ENCODE results near the gene GLIPR1L2.
"Not testable (repeated sequence)": the region's sequence is repeated elsewhere in the genome, so short reads cannot be mapped to it uniquely, and the experiment has no call there.

The GLIPR1L2 gene

DNA sequence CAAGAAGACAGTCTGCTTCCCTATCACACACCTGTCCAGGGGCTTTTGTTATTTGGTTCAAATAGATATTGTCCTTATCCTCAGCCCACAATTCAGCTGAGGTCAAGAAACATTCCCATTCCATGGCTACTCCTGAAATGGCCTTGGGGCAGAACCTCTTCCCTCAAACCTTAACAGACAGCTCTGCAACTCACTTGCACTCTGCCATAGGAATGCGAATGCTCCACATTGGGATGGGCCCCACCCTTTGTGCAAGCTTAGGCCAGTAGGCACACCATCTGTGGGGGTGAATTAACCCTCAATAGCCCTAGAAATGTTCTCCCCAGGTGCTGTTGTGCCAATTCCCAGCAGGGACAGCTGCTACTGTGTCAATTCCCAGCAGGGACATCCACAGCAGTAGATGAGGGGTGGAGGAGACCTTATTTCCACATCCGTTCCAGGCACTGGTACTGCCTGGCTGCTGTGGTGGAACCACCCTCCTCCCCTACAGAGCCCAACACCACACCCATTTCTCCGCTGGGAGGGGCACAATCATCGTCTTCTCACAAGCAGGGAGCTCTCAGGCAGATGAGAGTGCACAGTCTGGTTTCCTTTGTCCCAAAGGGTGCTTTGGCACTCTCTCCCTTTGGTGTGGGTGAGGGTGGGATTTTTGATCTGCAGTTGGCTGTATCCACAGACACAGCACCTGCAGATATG, 47.3 kb downstream of the GLIPR1L2 start:
- no peak for DNase-seq

DNA sequence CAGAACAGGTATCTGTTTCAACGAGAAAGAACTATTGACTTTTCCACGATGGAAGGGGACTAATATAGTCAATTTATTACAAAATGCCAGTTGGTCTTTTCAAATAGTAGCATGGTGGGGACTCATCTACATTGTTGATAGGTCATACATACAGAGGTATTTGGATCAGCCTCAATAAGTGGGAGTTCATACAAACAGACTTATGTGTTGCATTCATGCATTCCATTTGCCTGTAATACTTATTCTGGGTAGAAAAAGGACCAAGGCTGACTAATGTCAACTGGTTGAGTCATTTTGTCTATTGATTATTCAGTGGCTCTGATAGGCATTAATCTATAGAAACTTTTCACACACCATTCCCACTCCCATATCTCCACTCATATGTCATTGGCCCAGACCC, 48.2 kb downstream of the GLIPR1L2 start:
- DNase-seq = no peak

DNA sequence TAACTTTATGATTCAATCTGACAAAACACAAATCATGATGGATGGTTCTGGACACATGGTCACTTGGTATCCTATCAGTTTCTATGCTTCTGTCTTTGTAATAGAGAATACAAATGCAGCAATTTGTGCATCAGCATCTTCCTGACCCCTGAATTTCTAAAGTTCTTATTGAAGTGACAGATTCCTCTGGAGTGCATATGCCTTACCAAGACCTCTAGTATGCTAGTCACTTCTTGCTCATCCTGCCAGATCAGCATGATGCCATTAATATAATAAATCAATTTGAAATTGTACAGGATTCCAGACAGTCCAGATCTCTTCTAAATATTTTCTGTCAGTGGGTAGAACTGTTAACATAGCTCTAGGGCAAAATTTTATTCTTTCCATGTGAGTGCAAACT, 49.0 kb downstream of the GLIPR1L2 start:
- DNase-seq = no peak

DNA sequence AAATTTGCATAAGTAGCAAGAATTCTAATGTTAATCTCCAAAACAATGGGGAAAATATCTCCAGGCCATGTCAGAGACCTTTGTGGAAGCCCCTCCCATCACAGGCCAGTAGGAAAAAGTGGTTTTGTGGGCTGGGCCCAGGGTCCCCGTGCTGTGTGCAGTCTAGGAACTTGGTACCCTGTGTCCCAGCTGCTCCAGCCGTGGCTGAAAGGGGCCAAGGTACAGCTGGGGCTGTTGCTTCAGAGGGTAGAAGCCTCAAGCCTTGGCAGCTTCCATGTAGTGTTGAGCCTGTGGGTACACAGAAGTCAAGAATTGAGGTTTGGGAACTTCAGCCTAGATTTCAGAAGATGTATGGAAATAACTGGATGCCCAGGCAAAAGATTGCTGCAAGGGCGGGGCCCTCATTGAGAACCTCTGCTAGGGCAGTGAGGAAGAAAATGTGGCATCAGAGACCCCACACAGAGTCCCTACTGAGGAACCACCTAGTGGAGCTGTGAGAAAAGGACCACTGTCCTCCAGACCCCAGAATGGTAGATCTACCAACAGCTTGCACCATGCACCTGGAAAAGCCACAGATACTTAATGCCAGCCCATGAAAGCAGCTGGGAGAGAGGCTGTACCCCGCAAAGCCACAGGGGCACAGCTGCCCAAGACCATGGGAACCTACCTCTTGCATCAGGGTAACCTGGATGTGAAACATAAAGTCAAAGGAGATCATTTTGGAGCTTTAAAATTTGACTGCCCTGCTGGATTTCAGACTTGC, 51.0 kb downstream of the GLIPR1L2 start:
- not testable (repeated sequence) for DNase-seq

DNA sequence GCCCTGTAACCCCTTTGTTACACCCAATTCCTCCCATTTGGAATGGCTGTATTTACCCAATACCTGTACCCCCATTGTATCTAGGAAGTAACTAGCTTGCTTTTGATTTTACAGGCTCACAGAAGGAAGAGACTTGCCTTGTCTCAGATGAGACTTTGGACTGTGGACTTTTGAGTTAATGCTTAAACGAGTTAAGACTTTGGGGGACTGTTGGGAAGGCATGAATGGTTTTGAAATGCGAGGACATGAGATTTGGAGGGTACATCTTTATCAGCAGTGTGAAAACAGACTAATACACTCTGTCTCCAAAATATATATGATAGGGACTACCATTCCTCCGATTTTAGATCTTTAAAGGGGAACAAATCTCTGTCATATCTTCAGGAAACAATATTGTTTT, 51.6 kb downstream of the GLIPR1L2 start:
- DNase-seq = not testable (repeated sequence)

DNA sequence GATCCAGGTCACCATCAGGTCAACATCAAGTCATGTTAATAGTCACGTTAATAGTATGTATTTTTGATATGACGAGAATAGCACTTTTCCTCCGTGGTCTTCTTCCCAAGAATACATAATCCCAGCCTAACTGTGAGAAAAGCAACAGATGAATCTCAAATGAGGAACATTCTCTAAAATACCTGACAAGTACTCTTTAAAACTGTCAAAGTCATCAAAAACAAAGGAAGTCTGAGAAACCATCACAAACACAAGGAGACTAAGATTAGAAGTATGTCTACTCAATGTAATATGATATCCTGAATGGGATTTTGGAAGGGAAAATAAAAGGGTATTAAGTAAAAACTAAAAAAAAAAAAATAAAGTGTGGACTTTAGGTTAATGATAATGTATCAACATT, 52.8 kb downstream of the GLIPR1L2 start:
- DNase-seq = no peak

DNA sequence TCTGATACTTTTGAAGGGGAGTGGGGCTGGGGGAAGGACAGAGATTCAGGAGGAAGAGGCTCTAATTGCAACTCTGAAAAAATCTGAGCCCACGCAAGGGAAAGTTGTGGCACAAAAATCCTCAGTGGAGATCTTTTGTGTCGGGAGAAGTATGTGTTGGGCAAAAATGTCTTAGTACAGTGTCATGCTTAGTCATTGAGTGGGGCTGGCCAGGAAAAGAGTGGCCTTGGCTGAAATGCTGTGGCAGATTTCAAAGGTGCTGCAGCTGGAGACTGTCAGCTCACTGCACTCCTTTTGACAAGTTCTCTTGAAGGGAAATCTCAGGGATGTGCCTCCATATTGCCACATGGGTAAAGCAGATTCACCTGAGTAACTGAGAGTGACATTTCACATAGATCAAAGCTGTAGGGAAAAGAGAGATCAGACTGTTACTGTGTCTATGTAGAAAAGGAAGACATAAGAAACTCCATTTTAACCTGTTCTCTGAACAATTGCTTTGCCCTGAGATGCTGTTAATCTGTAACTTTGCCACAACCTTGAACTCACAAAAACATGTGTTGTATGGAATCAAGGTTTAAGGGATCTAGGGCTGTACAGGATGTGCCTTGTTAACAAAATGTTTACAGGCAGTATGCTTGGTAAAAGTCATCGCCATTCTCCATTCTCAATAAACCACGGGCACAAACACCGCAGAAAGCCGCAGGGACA, 53.7 kb downstream of the GLIPR1L2 start:
- no peak for DNase-seq

DNA sequence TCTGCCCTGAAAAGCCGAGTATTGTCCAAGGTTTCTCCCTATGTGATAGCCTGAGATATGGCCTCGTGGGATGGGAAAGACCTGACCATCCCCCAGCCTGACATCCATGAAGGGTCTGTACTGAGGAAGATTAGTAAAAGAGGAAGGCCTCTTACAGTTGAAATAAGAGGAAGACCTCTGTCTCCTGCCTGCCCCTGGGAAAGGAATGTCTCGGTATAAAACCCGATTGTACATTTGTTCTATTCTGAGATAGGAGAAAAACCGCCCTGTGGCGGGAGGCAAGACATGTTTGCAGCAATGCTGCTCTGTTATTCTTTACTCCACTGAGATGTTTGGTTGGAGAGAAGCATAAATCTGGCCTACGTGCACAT, 54.2 kb downstream of the GLIPR1L2 start:
- not testable (repeated sequence) for DNase-seq

DNA sequence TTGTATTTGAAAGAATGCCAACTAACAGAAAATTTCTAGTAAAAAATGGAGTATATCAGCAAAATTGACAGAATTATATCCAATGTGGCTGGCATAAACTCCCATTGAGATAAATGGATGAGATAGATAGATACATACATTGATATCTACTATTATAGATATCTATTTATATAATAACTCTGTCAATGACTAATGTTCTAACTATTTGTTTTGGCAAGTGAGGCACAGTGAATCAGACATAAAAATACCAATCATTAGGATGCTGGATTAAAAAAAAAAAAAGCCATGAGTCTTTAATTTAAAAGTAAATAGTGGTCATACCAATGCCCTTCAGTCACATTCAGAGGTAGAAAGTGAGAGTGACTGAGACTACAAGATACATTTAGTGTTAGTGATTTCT, 56.0 kb downstream of the GLIPR1L2 start:
- DNase-seq = no peak

DNA sequence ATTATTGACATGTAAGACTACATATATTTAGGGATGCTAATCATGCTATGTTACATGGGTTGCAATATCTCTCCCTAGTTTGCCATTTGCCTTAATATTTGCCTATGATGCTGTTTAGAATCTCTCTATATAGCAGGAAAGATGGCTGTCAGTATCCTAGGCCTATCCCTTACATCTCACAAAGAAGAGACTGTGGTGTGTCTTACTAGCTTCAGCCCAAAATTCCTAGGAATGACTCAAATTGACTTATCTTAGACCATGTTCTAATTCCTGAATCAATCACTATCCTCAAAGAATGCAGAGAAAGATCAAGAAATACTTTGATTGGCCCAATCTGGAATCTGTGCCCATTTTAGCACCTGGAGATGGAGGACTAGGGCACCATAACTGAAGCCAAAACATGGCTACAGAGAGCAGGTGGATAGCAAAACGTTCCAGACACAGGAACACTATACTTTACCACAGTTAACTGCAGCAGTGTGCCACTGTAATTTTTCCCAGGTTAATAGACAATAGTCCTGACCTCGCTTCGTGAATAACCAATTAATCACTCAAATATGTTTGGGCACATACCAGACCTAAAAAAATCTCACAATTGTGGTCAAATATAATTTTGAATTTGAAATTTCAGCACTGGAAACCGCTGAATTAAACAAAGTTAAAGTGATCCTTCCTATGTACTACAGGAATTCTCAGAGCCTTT, 57.0 kb downstream of the GLIPR1L2 start:
- no peak for DNase-seq

DNA sequence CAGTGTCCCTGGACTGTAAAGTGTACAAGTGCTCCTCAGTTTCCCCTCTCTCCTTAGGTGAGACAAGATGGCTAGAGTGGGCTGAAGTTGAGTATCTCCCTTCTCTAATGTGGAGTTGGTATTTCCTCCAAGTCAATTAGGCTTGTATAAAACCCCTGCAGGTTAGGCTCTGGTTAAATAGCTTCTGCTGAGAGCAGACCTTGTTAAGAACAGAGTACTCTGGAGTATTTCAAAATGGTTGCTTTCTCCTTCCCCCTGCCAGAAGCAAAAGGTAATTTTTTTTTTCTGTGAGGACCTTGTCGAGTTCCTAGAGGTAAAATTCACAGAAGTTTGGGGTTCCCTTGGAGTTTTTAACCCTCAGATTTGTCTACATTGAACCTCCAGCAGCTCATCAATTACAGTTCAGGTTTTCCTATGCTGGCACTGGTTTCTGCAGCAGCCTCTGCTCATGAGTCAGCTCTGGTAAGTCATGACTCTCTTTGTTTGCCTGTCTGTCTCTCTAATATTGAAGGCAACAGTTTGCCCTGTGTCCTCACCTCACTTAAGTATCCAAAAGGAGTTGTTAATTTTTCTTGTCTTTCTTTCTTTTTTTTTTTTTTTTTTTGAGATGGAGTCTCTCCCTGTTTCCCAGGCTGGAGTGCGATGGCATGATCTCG, 61.9 kb downstream of the GLIPR1L2 start:
- DNase-seq = no peak

DNA sequence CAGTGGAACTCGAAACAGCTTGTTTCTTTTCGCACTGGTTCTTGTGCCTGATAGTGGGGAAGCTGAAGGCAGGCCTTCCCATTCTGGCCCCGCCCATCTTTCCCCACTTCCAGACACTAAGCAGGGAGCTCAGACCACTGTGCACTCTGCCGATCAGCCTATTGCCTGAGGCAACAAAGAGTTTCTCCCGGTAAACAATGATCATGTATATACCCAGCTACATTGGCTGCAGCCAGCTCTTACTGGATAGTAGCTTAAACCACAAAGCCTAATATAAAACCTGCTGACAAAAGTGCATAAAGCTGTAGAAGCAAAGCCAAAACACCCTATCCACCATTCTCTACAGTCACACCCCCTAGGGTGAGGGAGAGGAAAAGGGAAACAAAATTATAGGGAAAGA, 65.0 kb downstream of the GLIPR1L2 start:
- DNase-seq = no peak

DNA sequence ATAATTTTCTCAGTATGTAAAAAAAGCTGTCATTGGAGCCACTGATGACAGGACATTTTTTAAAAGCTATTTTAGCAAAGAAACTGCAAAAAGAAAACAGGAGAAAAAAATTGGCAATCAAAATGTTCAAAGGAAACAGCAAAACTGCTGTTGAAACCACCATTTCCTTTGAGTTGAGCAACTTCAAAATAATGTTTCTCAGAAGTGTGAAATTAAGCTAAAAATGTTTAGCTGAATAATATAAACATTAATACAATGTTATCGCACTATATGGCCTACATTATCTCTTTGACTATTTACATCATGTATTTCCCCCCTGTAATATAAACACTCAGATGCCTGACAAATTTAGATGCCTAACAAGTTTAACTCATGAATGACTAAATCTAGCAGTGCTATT, 66.3 kb downstream of the GLIPR1L2 start:
- no peak for DNase-seq

DNA sequence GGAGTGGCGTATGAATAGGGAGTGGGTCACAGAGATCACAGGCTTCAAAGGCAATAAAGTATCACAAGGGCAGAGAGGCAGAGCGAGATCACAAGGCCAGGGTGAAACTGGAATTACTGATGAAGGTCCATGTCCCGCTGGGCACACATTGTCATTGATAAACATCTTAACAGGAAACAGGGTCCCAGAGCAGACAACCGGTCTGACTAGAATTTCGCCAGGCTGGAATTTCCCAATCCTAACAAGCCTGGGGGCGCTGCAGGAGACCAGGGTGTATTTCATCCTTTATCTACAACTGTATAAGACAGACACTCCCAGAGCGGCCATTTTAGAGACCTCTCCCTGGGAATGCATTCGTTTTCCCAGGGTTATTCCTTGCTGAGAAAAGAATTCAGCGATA, 67.0 kb downstream of the GLIPR1L2 start:
- DNase-seq = not testable (repeated sequence)

DNA sequence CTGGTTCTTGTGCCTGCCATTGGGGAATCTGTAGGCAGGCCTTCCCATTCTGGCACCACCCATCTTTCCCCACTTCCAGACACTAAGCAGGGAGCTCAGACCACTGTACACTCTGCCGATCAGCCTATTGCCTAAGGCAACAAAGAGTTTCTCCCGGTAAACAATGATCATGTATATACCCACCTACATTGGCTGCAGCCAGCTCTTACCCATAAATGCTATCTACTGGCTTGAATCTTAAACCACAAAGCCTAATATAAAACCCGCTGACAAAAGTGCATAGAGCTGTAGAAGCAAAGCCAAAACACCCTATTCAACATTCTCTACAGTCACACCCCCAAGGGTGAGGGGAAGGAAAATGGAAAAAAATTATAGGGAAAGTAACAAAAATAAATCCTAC, 68.9 kb downstream of the GLIPR1L2 start:
- DNase-seq = no peak

DNA sequence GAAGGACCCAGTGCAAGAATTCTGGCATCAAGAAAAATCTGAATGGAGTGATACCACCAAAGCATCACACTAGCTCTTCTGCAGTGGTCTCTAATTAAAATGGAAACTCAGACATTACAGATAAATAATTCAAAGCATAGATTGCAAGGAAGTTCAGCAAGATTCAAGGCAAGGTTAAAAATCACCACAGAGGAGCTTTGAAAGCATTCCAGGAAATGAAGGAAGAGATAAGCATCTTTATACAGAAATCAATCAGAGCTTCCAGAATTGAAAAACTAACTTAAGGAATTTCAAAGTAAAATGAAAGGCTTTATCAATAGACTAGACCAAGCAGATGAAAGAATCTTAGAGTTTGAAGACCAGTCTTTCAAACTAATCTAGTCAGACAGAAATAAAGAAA, 69.3 kb downstream of the GLIPR1L2 start:
- DNase-seq = no peak

DNA sequence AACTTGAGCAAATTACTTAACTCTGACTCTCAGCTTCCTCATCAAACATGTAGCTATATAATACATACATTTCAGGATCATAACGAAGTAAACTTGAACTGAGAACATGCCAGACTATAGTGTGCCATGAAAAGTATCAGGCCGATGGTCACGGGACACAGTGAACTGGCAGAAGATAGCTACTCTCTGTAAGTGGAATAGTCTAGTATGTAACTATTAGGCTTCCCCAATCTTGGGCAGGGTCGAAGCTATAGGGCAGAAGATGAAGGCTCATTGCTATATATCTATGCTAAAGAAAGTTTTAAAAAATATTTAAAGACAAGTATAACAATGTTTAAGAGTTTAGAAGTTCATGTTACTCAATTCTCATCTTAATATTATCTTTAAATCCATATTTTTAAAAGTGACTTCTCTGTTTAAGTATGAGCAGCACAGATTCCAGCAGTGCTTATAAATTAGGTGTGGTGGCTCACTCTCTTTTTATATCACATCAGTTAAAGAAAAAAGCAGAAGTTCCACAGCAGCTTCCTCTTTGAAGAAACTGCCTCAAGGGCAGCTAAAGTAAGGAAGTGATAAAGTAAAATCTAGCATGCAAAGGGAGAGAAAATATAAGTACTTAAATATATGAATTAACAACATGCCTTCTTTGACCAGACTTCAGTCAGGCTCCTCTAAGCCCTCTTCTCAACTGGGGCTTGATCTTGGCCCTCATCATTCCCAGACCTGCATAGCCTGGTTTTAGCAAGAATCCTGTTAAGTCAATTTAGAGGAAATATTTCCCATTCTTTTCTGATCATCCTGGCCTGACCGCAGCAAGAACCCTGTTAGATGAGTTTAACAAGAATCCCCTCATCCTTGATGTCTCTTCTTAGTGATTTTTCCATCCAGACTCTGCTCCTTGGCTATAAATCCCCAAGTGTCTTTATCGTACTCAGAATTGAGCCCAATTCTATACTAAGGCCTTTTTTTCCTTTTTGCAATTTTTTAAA, 81.3 kb downstream of the GLIPR1L2 start:
- no peak for DNase-seq

DNA sequence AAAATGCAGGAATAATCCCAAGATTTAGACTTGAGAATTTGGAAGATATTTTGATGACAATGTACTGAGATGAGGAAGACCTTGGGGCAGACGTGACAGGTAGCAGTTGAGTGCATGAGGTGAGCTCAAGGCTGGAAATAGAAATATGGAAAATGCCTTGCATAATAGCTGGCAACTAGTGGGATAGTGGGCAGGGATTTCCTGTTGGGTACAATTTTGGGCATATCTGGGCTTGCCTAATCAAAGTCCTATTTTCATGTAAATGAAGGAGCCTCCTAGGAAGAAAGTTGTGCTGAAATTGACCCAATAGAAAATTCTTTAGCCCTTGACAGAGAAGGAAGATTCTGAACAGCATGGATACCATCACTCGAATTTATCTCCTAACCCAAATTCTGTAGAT, 83.2 kb downstream of the GLIPR1L2 start:
- DNase-seq = no peak

DNA sequence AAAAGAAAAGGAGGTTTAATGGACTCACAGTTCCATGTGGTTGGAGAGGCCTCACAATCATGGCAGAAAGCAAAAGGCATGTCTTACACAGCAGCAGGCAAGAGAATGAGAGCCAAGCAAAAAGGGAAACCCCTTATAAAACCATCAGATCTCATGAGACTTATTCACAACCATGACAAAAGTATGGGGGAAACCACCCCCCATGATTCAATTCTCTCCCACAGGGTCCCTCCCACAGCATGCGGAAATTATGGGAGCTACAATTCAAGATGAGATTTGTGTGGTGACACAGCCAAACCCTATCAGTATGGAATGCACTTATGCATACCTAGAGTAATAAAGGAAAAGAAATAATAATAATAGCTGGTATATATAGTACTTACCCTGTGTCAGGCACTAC, 85.2 kb downstream of the GLIPR1L2 start:
- DNase-seq = no peak

DNA sequence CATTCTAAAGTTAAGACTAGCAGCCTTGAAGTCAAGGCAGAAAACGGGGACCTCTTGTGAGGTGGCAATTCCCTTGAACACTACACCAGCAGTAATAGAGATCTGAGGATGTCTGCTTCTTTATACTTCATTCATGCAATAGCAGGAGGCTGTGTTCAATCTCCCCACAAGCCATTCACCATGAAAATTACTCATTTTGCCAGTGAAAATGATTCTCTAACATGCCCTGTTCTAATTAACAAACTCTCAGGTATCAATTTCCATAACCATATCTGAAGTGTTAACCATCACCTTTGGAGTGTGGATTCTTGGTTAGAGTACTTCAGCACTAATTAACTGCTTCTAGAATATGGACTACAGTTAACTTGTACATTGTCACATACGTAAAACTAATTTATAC, 86.2 kb downstream of the GLIPR1L2 start:
- no peak for DNase-seq

DNA sequence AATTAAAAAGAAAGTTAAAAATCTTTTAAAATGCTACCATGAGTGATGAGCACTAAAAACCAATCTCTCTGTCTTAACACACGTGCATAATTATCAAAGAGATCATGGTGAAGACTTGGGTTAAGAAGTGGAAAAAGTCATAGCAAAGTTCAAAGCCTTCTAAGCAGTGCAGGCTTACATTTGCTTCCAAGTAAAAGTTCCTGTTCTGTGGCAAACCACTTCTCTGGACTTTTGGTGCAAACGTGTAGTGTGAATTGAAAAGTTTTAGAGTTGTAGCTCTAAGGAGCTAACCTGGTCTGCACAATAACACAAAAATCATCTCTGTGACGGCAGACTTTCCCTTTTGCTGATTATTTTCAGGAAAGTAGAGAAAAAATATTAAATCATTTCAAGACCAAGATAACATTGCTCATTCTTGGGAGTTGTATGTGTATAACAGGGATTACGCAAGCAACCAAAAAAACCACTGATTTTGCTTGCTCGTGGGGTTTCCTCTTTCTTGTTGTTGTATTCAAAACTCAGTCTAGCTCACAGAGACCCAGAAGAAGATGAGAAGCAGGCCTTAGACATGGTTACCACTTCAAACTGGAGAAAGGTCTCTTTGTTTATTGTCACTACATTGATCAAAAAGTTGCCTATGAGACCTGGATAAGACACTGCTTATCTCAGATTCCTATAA, 87.4 kb downstream of the GLIPR1L2 start:
- DNase-seq = no peak
